SIG-M5 (cell line): Measurements from ENCODE around the gene PCCA.
"Not testable (repeated sequence)": the region's sequence is repeated elsewhere in the genome, so short reads cannot be mapped to it uniquely, and the experiment has no call there.

ENCODE experiments used
- DNase-seq: peaks from one replicate; lab custom pipeline; 2025; lab: John Stamatoyannopoulos, UW

PCCA gene

DNA sequence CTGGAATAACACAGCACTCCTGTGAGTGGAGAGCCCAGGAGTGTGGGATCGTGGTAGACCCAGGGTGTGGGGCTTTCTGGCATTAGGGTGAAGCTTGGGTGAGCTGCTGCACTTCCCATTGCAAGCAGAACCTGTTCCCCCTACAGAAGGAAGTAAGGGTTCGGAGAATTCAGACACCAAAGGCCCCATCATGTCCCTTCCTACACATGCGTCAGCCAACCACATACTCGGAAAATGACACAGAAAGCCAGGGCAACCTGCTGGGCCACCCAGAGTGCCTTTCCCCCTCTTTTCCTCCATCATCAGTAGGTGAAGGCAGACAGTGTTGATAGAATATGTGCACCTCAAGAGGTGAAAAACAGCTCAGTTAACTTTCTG, 456.8 kb downstream of the PCCA start:
- DNase-seq, result no peak

DNA sequence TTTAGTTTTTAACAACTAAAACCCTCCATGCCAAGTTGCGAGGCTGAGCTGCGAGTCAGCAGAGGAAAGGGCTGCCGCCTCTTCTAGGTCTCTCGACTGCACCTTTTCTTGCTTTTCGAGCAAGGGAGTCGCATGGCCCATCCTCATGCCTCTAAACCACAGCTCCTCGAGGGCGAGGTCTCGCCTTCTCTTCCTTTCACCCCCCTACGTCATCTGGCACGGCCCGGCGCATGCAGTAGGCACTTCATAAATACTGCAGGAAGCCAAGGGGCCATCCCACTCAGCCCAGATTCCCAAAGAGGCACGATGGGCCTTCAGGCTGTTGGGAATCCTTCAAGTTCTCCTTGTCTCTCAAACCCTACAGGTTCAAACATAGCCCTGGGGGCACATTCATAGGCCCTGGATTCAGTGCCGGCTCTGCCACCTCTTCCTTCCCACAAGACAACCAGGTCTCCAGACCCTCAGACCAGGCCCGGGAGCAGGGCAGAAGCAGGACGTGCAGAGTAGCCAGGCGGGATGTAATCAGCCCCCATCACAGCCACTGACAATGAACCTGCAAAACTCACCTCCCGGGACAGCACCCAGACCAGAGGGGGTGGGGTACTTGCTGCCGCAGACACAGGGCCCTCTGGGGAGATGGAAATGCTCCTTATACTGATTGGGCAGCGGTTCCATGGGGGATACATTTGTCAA, 458.0 kb downstream of the PCCA start:
- no peak for DNase-seq

DNA sequence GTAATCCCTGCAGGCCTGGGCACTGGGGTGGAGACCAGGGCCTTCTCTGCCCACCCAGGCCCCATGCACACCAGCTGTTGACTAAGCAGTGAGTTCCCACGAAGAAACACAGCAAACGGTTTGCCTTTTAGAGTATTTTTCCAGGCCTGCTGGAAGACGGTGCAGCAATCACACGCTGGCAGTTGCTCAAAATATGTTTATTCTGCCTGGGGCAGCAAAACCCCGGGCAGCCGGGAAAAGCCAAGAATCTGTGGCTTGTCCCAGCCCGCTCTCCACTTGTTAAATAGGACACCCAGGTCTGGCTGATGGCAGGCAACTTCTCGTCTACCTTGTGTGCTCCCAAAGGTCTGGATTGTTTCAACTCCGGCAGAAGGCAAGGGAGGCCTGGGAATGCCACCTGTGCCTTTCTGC, 458.9 kb downstream of the PCCA start:
- no peak for DNase-seq

DNA sequence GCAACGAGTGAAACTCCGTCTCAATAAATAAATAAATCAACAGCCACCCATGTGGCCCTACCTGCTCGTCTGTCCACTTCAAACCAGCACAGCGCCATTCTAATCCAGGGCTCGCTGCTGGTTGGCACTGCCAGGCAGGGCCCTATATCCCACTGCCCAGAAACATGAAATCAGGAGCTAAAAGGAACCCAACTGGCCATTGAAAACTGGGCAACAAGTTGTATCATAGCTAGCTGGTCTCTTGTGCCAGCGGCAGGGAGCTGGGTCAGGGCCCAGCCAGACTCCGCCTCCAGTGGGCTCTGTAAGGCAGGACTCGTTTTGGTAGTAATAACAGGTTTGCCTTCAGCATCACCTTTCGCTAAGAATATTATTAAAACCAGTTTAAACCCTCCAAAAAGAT, 460.4 kb downstream of the PCCA start:
- no peak for DNase-seq

DNA sequence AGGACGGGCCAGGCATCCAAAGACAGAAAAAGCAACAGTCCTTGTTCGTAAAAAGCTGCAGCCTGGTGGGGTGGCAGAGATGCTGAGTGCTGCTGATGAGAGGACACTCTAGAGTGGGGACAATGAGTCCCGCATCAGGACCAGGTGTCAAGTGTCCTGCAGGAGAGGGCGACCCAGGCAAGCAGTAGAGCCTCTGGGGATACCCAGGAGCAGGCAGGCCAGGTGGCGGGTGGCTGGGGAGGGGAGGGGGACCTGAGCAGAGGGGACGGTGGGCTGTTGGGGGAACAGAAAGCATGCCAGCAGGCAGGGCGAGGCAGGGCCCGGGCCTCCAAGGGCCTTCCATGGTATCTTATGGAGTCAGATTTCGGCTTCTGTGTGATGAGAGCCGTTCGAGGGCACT, 463.9 kb downstream of the PCCA start:
- no peak for DNase-seq

DNA sequence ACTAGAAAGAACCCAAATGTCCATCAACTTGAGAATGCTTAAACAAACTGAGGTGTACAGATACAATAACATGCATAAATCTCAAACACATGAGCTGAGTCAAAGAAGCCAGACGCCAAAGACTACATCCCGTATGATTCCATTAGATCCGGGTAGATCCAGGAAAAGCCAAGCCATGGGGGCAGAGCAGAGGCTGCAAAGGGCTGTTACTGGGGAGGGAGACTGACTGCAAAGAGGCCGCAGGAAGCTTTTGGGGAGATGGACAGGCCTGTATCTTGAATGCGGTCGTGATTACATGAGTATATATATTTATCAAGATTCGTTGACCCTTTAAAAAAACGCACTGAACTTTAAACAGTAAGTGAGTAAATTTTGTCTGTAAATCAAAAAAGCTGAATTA, 471.0 kb downstream of the PCCA start:
- DNase-seq, result no peak

DNA sequence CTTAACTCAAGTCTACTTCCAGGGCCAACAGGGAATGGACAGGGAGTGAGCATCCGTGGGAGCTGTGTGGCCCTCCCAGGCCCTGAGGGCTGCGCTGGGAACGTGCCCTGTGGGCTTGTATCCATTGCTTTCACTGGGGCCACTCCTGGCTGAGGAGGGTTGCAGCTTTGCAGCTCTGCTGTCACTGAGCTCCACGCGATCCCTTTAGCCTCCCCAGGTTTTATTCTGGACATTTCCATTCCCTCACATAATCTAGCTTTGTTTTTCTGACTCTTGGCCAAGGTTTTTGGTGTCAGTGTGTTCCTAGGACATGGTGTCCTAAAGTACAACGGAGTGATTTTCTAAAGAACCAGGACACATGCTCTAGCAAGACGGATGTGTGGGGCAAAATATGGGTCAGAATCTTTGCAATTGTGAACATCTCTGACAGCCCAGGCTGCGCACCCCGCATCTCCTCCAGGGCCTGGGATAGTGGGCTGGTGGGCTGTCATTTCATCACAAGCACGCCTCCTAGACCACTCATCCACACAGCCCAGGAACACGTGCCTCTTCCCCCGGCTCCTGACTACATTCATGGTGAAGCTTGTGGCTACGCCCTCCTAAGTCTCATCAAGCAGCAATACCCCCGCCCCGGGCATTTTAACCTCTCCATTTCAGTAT, 471.7 kb downstream of the PCCA start:
- DNase-seq, result no peak

DNA sequence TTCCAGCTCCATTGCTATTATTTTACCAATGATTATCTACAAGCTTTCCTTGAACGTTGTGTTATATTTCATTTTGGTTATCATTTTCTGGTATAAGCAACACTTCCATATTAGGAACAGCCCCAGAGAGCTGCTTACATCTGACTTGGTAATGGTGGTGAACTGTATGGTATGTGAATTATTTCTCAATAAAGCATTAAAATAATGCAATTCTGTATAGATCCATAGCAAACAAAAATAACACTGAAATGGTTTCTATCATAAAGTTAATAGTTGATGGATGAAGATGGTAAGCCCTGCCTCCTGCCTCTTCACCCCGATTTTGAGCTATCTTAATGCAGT, 472.2 kb downstream of the PCCA start:
- no peak for DNase-seq

DNA sequence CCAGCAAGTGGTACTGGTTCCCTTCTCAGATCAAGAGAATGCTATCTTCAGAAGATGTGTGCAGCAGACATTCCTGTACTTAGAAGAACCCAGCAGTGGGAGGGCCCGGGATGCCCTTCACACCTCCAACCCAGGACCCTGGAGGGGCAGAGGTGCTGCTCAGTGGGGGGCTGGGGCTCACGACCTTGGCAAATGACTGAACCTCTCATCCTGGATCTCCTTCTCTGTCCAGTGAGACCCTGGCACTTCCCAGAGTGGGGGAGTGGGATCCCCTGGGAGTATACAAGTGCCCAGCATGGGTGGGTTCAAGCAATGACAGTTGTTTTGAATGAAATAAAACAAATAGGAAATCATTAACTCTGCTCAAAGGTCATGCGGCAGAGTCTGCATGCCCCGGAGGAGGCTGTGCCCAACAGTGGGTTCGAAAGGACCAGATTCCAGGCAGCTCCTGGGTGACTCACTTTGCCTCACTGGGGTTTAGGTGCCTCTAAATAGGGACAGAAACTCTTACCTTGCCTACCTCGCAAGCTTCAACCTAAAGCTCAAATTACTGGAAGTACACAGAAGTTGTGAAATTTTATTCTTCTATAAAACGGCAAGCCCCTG, 472.8 kb downstream of the PCCA start:
- no peak for DNase-seq

DNA sequence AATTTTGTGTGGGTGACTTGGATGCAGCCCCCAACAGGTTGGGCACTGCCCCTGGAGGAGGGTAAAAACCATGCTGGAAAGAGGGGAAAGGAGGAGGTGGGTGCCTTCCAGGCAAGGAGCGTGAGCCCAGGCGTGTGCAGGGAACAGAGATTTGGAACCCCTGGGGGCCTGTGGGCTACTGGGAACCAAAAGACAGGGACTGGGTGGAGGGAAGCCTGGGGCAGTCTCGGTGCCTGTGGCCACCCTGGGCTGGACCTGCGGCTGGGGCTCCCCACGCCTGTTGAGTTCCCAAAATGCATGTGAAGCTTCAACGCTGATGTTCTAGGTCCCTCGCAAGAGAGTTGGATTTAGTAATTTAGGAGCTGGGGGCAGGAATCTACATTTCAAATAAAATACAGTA, 474.9 kb downstream of the PCCA start:
- no peak for DNase-seq

DNA sequence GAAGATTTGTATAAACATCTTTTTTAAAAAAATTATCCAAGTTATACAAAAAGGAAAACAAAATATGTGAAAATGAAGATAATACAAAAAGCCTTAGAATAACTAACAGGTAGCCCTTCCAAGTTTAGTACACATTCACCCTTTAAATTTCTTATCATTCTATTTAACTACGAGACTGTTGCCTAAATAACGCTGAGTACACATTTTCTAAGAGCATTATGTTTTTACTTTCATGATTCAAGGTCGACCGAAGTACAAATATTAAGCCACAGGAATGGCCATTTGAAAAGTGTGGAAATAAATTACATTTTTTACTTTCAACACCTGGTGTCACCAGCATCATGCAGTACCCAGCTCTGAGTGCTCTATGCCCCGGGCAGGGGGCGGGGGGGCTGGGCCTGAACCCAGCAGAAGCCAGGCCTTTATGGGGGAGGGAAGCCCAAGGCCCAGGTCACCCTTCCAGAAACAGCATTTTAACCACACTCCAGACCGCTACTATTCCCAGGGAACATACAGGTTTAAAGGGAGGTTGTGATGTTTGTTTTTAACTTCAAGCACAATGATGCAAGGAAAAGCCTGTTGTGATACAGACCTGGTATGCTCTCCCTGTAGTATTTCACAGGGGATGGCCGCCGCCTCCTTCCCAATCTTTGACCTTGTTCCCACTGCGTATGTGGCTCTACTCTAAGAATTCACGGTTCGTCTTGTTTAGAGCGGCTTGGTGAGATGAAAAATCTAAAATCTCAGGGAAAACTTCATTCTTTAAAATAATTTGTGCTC, 475.7 kb downstream of the PCCA start:
- no peak for DNase-seq

DNA sequence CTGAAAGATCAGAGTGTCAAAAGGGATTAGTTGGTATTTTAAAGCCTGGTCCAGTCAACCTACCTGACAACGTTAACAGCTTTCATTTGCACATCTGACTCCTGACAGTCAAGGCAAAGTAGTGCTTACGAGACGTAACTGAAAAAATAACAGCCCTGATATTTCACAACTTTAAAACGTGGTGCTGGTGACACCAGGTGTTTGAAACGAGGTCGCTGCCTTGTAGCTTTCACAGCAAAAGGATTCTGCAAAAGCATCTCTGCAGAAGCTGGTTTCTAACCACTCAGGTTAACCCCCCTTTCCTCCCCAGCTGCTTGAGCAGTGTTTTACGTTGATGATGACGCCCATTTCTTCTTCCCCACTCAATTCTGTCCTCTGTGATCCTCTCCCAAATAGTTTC, 476.4 kb downstream of the PCCA start:
- DNase-seq, result no peak

DNA sequence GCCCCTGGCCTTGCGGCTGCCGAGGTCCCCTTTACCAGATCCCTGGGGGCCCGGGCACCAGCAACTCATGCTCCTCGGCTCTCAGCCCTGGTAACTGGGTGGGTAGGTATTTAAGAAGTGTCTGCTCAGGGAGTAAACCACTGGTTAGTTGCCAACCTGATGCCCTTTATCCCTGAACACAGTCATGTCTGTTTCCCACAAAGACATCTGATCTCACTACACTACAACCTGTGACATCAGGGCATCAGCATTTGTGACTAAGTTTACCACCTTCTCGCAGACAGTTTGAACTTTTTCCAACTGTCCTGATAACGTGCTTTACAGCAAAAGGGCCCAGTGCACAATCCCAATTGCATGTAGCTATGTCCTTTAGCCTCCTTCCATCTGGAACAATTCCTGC, 477.6 kb downstream of the PCCA start:
- no peak for DNase-seq

DNA sequence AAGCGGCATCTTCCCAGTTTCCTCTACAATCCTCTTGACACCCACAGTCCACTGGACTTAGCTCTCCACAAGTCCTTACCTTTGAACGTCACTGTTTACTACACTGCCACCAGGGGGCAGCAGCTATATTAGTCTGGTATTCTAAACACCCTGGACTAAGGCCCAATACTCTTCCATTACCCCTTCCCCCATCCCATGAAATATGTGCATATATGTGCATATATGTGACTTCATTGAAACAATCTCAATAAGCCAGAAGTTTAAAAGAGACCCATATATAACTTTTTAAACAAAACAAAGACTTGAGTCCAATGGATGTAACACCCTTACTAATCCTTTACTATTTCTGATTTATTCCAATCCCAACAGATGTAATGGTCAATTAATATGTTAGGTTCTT, 484.2 kb downstream of the PCCA start:
- peak; percentile 19 for DNase-seq

DNA sequence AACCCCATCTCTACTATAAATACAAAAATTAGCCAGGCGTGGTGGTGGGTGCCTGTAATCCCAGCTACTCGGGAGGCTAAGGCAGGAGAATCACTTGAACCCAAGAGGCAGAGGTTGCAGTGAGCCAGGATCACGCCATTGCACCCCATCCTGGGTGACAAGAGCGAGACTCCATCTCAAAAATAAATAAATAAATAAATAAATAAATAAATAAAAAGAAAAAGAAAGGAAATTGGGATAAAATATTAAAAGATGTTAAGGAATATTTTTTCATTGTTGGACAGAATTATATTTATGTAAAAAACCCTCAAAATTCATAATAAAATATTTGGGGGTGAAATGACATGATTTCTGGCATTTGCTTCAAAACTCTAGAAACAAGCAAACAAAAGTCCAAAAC, 488.3 kb downstream of the PCCA start:
- DNase-seq, result not testable (repeated sequence)
